A204.1 (cell line): ENCODE results near the gene ZNF638.

Experiments used
- FAIRE-seq: peaks from 2 replicates; lab custom pipeline; 2012; peaks lifted over from hg19 to GRCh38; lab: Jason Lieb, UNC

The ZNF638 gene

DNA sequence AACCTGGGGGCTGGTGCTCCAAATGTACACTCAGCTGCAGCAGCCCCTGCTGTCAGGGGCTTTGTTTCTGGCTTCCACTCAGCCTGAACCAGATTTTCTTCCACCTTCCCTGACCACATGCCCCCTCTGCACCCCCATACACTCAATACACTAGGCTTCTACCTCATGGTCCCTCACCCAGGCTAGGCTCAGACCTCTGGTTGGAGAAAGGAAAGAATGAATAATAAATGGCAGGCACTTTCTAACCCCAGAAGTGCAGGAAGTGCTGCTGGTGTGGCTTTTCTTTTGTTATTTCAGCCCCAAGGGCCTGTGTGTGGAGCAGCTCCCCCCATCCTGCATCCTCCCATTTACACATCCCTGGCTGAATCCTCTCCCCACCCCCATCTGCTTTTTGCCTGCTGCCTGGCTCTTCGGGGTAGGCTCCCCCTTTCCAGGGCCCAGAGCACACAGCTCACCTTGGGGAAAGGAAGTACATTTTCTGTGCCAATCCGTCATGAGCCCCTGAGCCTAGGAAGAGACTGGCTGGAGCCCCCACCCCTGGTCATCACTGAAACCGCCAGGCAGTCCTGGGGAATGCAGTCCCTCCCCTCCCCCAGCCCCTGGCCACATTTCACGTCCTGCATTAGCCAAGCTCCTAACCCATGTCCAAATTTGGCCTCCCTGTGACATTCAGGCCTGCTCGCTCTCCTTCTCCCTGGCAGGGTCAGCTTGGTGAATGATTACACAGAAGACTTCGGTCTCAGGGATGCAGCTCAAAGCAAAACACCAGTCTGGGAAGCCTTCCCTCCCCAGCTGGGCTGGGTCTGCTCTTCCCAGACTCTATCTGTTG, 124.4 kb downstream of the ZNF638 start:
- no peak for FAIRE-seq

DNA sequence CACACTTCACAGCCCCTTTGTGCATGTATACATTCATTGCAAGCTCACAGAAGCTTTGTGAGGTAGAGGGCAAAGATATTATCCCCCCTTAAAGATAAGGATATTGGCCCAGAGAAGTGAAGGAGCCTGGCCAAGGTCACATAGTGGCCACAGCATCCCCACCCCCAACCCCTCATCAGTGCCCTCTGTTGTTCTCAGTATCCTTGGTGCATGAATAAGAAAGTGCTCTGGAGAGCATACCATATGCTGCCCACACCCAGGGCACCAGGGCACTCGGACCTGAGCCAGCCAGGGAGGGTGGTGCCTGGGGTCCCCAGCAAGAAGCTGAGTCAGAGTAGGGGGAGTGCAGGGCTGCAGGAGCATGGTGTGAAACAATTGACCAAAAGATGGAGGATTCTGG, 125.0 kb downstream of the ZNF638 start:
- FAIRE-seq = no peak

DNA sequence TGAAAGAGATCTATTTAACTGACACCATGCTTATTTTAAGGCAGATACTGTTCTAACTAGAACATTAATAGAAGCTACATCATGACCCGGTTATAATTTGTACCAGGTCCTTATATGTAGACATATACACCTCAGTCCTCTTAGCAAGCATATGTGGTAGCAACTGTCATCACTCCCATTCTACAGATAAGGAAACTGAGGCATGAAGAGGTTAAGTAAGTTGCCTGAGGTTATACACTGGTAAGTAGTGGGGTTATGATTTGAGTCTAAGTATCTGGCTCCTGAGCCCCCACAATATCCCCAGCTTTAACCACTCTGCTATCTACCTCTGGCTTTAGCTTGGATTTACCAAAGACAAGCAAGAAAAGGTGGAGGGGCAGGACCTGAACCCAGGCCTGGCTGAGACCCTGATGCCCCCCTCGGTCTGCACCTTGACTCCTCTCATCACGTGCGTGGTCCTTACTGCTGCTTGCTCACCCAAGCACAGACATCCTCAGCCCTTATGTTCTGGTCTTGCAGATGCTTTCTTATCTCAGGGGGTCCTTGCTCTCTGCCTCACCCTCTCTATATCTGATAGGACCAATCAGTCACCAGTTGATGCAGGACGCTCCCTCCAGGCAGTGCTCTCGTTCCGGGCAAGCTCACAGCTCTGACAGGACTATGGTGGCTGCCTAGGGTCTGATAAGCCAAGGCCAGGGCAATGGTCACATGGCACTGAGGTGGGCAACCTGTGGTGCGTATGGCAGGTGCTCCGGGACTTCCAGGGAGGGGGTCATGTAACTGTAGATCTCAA, 125.7 kb downstream of the ZNF638 start:
- FAIRE-seq = no peak

DNA sequence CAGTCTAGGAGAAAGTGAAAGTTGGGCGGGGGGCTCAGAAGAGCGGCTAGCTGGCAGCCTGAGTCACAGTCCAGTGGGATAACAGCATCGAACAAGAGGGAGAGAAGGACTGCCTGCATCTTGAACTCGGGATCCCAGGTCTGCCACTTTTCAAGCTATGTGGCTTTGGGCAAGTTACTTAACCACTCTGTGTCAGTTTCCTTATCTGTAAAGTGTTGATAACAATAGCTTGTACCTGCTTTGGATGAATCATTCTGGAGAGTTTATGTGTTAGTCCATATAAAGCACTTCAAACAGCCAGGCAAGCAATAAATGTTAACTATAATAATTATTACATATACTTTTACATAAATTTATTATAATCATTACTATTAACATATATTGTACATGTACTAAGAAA, 126.3 kb downstream of the ZNF638 start:
- FAIRE-seq = no peak

DNA sequence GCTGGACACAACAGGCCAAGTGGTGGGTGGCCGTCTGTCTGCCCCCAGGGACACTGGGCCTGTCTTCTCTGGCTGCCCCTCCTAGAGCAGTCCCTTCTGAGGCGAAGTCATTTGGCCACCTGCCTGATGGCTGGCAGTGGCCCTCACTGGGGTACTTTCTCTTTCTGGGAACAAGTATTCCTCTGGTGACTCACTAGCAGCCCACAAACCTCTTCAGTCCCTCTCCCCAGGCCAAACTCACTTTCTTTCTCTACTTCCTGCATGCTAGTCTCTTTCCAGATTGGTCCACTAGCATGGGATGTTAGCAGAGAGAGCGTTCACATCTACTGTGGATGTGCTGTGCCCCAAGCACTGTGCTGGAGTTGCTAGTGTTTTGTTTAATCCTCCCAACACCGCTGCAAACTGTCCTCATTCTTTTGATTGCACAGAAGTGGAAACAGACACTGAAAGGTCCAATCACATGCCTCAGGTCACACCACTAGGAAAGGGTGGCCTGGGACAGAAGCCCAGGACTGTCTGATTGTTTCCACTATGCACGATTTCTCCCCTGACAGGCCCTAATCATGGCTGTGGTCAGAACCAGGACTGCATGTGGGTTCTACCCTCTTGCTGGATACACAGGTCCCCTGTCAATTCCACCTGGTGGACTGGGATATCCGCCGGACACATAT, 127.0 kb downstream of the ZNF638 start:
- no peak for FAIRE-seq

DNA sequence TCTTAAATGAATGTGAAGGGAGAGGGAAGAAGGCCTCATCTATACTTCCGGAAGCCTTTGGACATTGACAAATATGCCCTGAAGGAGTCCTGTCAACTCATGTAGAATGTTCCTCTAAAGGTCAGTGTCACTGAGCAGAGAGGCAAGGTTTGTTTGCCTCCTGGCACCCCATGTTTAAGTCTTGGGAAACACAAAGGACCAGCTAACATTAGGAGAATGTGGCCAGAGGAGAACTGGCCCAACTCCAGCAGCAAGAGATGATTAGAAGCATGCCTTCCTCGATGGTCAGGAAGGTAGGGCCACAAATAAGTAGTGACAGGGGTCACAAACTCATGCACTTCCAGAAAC, 127.5 kb downstream of the ZNF638 start:
- FAIRE-seq = no peak

DNA sequence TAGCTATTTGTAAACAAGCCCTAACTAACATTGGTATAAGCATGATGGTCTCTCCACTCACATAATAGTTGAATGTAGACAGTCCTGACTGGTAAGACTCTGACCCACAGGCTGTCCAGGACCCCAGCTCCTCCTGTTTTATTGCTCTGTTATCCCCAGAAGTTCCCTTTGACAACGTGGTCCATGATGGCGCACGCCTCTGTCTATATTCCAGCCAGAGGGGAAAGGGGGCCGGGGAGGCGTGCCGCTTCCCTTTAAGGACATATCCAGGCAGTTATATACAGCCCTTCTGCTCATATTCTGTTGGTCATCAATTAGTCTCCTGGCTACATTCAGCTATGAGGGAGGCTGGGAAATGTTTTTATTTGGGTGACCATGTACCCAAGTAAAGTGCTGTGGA, 128.5 kb downstream of the ZNF638 start:
- FAIRE-seq = no peak

DNA sequence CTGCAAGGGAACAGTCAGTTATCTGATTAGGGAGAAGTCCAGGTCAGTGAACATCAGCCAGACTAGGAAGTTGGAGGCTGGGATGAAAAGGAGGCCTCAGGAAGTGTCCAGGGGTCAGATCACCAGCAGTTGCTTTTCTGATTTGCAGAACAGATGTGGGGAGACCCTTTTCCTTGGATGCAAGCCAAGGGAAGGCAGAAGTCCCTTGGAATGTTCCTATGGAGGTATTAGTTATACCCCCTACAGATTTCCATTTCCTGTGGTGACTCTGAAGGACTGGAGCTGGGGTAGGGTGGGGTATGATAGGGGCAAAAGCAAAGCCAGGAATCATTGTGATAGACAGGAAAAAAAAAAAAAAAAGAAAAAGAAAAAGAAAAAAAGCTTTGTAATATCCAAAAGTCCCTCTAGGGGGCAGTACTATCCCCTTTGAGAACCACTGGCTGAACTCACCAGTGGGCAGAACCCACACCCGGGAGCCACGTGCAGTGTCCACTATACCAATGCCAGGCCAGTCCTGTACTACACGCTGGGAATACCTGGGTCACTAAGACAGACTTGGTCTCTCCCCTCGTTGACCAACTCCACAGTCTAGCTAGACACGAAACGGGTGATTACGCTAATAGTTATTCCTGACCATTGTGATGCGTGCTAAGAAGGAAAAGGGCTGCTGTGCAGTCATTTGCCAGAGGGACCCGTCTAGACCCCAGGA, 129.2 kb downstream of the ZNF638 start:
- FAIRE-seq = no peak

DNA sequence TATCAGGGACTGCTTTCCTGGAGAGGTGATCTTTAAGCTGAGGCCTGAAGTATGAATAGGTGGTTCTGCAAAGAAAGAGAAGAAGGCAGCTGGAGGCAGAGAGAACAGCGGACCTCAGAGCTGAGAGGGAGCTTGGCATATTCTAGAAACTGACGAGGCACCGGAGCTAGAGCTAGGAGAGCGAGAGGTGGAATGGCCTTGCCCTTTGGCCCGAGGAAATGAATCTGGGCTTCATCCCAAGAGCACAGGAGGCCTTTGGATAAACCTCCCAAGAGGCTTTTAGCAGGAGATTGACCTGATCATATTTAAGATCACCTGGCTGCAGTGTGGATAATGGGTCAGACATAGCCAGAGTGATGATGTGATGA, 129.7 kb downstream of the ZNF638 start:
- FAIRE-seq = no peak

DNA sequence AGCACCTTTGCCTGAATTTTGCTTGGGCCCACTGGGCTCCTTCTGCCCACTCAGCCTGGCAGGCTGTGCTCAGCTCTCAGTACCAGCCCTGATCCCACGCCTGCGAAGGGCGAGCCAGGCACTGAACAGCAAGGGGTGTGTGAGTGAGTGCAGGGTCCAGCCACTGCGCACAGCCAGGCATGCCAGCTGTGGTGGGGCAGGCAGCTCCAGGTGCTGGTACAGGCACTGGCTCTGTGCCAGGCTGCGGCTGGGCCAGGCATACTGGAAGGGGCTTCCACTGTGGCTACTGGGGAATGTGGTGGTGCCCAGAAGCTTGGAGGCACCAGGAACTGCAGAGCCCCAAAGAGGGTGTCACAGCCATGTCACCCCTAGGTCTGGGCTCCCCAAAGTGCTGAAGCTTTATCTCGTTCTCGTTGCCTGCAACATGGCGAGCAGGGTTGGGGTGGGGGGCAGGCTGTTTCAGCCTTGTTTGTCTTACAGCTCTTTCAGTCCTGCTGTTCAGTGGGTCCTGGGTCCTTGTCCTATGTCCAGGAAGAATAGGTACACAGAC, 130.5 kb downstream of the ZNF638 start:
- no peak for FAIRE-seq

DNA sequence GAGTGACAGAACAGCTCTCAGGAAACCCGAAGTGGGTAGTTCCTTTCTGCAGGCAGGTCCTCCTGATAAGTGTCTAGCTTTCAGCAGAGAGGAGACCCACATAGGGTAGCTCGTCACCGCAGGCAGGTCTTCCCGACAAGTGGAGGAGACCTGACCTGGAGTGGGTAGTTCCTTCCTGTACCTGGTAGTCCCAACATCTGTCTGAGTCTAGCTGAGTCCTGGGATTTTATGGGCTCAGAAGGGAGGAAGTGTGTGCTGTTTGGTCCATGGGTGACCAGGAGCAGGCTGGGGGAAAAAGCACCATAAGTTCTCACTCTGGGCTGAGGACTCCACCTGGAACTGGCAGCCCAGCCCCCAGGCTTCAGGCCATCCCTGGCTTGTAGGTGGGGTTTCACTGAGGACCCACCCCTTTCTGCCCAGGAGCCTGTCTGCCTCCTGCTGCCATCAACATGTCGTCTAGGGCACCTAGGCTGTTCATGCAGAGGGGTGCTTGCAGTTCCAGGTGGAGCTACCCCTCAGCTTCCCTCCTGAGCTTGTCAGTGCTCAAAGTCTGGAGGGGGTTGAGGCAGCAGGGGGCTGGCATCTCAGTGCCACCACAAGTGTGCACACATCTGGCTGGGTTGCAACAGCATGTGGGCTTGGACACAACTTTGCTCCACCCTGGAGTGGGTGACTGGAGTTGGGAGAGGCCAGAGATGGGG, 131.2 kb downstream of the ZNF638 start:
- FAIRE-seq = no peak

DNA sequence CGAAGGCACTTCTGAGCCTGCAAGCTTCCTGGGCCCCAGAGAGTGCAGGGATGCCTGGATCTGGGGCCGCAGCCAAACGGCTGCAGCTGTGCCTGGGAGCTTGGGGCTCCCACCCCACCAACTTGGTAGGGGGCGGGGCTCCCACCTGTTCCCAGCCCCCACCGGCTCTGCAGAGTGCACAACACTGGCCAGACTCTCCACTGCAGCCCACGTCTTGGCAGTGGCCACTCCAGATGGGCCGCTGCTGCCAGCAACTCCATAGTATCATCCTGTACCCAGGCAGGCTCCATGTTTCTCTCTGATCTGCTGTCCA, 131.7 kb downstream of the ZNF638 start:
- no peak for FAIRE-seq

DNA sequence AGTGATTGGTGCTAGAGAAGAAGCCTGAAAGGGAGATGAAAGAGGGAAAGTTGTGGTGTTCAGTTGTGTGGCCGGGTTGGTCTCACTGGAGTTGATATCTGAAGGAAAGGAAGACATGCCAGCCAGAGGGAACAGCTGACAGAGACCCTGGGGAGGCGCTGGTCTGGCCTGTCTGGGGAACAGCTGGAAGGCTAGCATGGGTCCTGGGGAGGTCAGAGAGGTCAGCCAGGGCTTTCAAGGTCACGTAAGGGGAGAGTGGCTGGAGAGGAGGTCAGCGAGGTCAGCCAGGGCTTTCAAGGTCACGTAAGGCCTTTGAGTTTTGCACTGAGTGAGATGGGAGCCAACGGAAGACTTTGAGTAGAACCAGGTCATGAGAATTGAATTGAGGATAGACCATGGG, 132.8 kb downstream of the ZNF638 start:
- FAIRE-seq = no peak

DNA sequence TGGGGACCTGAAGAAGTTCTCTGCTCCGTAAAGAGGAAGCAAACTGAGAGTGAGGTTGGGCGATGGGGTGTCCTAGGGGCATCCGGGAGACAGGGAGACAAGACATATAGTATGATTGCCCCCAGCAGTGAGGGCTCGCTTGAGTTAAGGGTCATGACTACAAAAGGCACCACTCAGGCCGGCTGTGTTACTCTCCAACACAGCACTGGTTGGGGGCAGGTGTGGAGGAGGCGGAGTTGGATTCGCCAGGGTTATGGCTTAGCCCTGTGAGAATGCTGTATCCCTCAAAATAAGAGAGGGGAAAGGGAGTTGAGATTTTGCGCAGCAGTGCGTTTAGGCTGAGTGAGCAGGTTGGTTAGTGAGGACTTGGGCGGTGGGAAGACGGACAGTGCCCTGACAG, 133.8 kb downstream of the ZNF638 start:
- FAIRE-seq = no peak

DNA sequence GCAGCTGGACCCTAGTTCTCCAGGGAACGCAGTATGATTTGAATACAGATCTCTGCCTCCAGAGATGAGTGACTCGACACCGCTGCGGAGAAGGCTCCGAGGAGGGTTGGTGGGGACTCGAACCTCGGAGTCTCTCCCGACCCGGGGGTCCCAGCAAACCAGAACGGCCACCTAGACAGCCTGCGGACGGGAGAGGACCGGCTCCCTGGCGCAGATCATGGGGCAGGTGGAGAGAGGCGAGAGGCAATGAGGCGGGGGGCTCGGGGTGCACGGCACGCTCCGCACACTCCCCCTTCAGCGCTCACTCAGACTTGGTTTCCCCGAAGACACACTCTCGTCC, 134.3 kb downstream of the ZNF638 start:
- FAIRE-seq = no peak

DNA sequence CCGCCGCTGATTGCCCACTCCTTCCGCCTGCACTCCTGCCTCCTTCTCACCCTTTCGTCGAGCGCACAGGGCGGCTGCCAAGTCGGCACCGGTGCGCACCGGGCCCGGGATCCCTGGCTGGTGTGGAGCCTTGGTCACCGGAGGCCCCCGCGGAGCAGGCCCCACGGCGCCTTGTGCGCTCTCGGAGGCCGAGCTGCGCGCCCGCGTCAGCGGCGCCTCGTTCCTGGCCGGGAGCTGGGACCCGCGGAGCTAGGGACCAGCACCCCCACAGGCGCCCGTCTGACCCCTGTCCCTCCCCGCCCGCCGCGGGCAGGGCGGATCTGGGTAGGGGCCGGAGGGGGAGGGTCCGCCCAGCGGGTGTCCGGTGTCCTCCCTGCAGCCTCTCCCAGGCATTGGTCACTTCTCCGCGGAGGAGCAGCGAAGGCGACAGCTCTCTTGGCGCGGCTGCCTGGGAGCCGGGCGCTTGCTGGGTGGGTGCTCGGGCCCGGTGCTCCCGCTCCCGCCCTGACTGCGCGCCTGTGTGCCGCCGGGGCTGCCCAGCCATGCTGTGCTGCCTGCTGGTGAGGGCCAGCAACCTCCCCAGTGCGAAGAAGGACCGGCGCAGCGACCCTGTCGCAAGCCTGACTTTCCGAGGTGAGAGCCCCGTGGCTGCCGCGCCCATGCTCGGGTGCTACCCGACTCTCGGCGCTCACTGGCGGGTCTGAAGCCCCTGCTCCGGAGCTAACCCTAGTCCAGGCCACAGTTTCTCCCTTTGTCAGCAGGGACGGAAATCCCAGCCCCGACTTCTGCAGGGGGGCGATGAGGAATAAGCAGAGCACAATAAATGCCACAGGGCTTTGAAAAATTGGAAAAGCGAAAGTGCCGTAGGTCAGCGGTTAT, 135.0 kb downstream of the ZNF638 start:
- FAIRE-seq = no peak

DNA sequence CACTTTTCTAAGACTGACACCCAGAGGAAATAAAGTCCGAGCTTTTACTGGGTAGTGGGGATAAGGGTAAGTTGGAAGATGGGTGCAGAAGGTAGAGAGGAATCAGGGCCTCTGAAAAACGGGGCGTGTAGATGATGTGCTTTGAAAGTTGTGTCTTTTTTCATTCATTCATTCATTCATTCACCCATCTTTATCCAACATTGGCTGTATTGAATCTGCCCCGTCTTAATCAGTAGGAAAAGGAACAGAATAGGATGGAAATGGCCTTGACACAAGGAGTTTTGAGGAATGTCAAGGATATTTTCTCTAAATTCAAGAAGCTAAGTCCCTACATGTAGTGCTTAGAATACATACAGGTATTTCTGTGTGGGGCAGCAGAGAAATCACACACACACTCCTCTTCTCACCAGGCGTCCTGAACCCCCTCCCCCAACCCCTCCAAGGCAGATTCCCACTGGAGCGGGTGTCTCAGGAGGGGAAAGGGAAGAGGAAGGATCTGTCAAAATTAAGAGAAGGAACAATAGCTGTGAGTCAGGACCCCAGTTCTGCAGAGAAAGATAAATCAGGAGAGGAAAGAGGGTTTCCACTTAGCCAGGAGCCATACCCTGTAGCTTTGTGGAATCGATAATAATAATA, 135.7 kb downstream of the ZNF638 start:
- FAIRE-seq = no peak

DNA sequence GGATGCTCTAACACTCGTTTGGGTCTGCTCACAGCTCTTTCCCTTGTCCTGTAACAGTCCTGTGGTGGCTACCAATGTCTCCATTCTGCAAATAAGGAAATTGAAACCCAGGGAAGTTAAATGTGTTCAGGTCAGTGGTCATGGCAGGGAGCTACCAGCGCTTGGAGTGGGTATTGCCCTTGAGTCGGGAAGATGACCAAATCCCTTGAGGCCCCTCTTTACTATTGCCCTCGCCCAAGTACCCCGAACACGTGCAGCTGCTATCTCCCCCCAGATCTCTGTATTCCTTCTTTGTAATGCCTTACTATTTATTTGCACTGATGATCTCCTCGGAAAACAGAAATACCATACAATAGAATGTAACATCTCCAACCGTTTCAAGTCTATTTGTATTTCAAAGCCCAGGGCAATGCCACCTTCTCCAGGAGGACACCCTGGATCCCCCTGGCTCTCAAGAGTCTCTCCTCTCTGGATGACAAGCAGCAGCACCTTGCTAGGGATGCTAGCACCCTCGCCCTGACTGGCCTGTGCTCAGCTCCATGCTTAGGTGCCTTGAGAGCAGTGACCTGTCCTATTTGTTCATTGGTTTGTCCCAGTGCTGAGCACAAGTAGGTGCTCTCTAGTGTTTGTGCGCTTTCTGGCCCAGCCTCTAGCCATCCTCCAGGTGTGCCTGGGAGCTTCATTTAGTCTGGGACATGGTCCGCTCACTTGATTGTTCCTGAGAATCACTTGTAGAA, 136.9 kb downstream of the ZNF638 start:
- no peak for FAIRE-seq

DNA sequence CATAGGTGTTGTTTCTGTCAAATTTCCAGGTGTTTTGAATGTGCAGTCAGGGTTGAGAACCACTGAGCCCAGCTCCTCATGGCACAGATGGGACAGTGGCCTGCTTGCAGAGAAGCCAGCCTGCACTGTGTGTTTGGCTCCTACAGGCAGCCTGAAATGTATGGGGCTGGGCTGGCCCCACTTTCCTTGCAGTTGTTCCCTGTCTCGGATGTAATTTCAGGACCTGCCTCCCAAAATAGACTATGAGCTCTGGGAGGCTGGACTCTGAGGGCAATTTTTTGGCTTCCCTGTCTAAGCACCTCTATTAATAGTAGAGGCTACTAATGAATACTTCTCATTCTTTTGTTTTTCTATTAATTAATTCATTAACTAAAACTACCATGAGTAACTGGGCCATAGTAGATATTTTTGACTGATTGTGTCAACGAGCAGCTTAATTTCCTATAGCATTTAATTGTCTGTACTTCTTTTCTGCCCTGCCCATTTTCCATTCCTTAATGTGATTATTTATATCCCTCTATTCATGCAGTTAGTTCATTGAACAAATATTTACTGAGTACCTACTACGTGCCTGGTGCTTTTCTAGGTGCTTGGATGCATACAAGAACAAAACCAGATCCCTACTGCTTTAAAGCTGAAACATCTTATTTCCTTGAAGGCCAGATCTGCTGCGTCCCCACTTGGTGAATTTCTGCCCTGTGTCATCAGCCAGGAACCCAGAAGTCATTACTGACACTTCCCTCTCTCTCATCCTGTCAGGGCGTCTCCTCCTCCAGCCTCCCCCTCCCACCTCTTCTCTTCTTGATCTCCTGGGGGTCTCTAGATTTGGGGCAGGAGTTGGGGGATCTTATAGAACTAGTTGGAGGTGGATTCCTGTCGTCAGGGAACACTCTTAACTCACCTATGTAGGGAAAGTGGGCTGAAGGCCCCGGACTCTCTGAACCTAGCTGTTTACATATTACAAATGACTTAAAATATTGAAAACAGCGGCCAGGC, 138.1 kb downstream of the ZNF638 start:
- no peak for FAIRE-seq
